GM10266 (cell line): ENCODE data around the gene CERT1.

ENCODE experiments used
- DNase-seq: peaks from one replicate; pipeline ENCODE4 v3.0.0; 2012; ENCODE audit errors: extremely low spot score
- CTCF ChIP-seq: IDR thresholded peaks from 2 replicates; pipeline ENCODE4 v1.5.1; 2012; ENCODE audit warnings: mild to moderate bottlenecking, low read depth; ENCODE audit not compliant: control insufficient read depth, insufficient read depth; ENCODE audit errors: missing control alignments

Gene CERT1

GRCh38 chr5:75355236-75355635, 156.2 kb downstream of the CERT1 start:
- no peak for TF ChIP-seq CTCF

GRCh38 chr5:75351139-75351926, 160.1 kb downstream of the CERT1 start:
- DNase-seq = no peak
- no peak for TF ChIP-seq CTCF

More at GRCh38 chr5:75355236-75355635, 156.2 kb downstream of the CERT1 start:
- DNase-seq = no peak

GRCh38 chr5:75349663-75350062, 161.8 kb downstream of the CERT1 start:
- TF ChIP-seq CTCF = no peak
- DNase-seq = no peak

- no peak for TF ChIP-seq CTCF
- no peak for DNase-seq
These were observed 163.2 kb downstream of the CERT1 start for GRCh38 chr5:75348241-75348640.

- DNase-seq = no peak
- no peak for TF ChIP-seq CTCF
These were observed 168.6 kb downstream of the CERT1 start for GRCh38 chr5:75342836-75343235.

- TF ChIP-seq CTCF = no peak
- no peak for DNase-seq
These were observed 169.5 kb downstream of the CERT1 start for GRCh38 chr5:75341934-75342333.

- DNase-seq = no peak
- TF ChIP-seq CTCF = no peak
These were observed 170.5 kb downstream of the CERT1 start for GRCh38 chr5:75340714-75341478.
